Uterine smooth muscle cell (primary cell): ENCODE results near the gene ACOT4. TPM values are rescaled to one million over a fixed set of nuclear protein-coding genes. Genes with fewer than 3 reads are reported as not detected.

ENCODE experiments used
- total RNA-seq: library from RNA; depleted of rRNA; stranded (reverse); fragments of >200 nt; gene quantifications from 2 replicates; pipeline ENCODE4 v1.2.3, GENCODE V29; 2014

ACOT4 gene, protein sequence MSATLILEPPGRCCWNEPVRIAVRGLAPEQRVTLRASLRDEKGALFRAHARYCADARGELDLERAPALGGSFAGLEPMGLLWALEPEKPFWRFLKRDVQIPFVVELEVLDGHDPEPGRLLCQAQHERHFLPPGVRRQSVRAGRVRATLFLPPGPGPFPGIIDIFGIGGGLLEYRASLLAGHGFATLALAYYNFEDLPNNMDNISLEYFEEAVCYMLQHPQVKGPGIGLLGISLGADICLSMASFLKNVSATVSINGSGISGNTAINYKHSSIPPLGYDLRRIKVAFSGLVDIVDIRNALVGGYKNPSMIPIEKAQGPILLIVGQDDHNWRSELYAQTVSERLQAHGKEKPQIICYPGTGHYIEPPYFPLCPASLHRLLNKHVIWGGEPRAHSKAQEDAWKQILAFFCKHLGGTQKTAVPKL
- total RNA-seq, result 0.22 and 1.00 TPM in 2 replicates

DNA sequence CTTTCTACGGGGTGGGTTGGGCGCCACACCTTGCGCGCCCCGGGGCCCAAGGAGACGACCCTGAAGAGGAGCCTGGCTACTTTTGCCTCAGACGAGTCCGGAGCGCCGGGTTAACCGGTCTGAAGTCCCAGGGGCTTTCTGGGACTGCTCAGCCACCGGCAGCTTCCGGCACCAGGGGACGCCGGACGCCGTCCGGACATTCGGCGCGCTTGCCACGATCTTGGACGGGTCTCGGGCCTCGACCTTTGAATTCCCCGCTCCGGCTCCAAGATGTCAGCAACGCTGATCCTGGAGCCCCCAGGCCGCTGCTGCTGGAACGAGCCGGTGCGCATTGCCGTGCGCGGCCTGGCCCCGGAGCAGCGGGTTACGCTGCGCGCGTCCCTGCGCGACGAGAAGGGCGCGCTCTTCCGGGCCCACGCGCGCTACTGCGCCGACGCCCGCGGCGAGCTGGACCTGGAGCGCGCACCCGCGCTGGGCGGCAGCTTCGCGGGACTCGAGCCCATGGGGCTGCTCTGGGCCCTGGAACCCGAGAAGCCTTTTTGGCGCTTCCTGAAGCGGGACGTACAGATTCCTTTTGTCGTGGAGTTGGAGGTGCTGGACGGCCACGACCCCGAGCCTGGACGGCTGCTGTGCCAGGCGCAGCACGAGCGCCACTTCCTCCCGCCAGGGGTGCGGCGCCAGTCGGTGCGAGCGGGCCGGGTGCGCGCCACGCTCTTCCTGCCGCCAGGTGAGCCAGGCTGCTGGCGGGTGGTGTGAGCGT is at the start of gene ACOT4:
TSS of gene ACOT4 (plus strand) at position 184 of the 760 bp plus-strand sequence. CDS start at position 271, 87 bp downstream.

DNA sequence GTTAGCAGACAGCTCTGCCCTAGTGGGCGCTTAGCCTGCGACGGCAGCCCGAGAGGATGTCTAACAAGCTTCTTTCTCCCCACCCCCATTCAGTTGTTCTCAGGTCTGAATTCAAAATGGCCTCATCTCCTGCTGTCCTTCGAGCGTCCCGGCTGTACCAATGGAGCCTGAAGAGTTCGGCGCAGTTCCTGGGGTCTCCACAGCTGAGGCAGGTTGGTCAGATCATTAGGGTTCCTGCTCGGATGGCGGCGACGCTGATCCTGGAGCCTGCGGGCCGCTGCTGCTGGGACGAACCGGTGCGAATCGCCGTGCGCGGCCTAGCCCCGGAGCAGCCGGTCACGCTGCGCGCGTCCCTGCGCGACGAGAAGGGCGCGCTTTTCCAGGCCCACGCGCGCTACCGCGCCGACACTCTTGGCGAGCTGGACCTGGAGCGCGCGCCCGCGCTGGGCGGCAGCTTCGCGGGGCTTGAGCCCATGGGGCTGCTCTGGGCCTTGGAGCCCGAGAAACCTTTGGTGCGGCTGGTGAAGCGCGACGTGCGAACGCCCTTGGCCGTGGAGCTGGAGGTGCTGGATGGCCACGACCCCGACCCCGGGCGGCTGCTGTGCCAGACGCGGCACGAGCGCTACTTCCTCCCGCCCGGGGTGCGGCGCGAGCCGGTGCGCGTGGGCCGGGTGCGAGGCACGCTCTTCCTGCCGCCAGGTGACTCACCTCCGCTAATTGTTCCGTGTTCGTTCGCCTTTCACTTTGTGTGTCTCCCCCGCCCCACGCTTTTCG is 22.3 kb upstream of the ACOT4 start, which contains the start of gene ACOT2:
TSS of gene ACOT2 (plus strand) at position 29 of the 774 bp plus-strand sequence. CDS start at position 57, 28 bp downstream.

DNA sequence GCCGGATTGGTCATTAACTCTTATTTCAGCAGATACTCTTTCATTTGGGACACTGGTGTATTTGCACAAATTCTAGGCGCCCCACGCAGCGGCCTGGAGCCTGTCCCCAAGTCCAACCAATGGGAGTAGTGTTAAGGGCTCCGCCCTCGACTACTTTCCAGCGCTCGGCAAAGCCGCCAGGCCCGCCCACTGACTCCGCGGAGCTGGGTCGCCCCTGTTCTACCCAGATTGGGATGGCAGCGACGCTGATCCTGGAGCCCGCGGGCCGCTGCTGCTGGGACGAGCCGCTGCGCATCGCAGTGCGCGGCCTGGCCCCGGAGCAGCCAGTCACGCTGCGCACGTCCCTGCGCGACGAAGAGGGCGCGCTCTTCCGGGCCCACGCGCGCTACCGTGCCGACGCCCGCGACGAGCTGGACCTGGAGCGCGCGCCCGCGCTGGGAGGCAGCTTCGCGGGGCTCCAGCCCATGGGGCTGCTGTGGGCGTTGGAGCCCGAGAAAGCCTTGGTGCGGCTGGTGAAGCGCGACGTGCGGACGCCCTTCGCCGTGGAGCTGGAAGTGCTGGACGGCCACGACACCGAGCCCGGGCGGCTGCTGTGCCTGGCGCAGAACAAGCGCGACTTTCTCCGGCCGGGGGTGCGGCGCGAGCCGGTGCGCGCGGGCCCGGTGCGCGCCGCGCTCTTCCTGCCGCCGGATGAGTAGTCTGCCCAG is 20.8 kb downstream of the ACOT4 start, which contains the start of gene ACOT6:
TSS of gene ACOT6 (plus strand) at position 179 of the 707 bp plus-strand sequence. CDS start at position 234, 55 bp downstream.

DNA sequence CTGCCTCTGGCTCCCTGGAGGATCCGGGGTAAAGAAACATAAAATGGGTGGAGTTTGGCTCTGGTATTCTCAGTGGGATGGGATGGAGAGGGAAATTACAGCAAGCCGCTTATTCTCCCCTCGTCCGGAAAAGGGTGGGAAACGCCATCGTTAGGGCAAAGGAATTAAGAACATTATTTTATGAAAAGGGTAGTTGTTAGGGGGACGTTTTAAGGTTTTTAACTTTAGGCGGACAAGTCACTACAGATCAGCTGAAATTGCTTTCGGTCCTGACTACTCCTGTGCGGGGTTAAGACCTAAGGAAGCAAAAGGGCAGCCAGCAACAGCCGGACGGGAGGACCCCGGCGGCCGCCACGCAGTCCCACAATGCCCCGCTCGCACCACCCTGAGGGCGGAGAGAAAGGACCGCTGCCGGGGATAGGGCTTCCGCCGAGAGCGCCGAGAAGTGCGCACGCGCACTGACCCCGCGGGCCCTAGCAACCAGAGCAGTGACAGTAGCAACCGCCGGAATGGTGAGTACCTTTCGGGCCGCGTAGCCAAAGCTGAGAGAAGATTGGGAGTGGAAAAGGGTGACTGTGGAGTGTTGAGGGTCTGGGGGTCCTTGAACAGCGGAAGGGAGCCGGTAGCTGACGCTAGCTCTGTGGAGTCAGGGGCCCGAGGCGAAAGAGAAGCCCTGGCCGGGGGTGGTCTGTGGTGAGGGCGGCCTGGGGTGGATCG is 53.0 kb downstream of the ACOT4 start, which contains the start of gene DNAL1:
TSS of gene DNAL1 (plus strand) at position 456 of the 717 bp plus-strand sequence. CDS start at position 510, 54 bp downstream.

Other genes with a start within 250 kb of the ACOT4 start
- gene NUMB, start 133.3 kb upstream of the ACOT4 start, total RNA-seq, result 42.3 and 42.9 TPM in 2 replicates
- 19.9 and 22.5 TPM in 2 replicates for gene RIOX1, start 100.9 kb upstream of the ACOT4 start, total RNA-seq
- 10.7 and 17.0 TPM in 2 replicates for gene ACOT1, start 54.7 kb upstream of the ACOT4 start, total RNA-seq
- under 0.01 TPM in 1 of 2 replicates, not detected in the other for gene HEATR4, start 32.9 kb upstream of the ACOT4 start, total RNA-seq
- gene ACOT2, start 22.7 kb upstream of the ACOT4 start, total RNA-seq, result 25.5 and 30.1 TPM in 2 replicates
- gene ACOT6, start 20.6 kb downstream of the ACOT4 start, total RNA-seq, result 0.12 TPM in 1 of 2 replicates, not detected in the other
- gene DNAL1, start 53.1 kb downstream of the ACOT4 start, total RNA-seq, result 8.0 and 9.7 TPM in 2 replicates
- 22.7 and 25.9 TPM in 2 replicates for gene PNMA1, start 122.5 kb downstream of the ACOT4 start, total RNA-seq